ENCODE data around the gene PTPRG.

GRCh38 chr3:62057339-62058047 lies 496.1 kb downstream of the PTPRG start:
- TF ChIP-seq POLR2A (IDR thresholded peaks at IDR 0.05) (no peak), POLR2AphosphoS5 (IDR thresholded peaks at IDR 0.05) (no peak), CTCF (IDR thresholded peaks at IDR 0.05) (no peak), EP300 (IDR thresholded peaks at IDR 0.05) (no peak)
